GM21717 (cell line): ENCODE results near the gene SLC25A13.
"Not testable (repeated sequence)": the region's sequence is repeated elsewhere in the genome, so short reads cannot be mapped to it uniquely, and the experiment has no call there.

Experiments used
- ATAC-seq: cut with Tn5 transposase; IDR thresholded peaks from one replicate; pipeline ENCODE4 v1.9.1; 2021; ENCODE audit warnings: mild to moderate bottlenecking, moderate library complexity; ENCODE audit not compliant: unreplicated experiment

Gene SLC25A13

GRCh38 chr7:96321658-96322372 is at the start of gene SLC25A13:
Gene SLC25A13 (minus strand): TSS chr7:96322098. CDS start chr7:96321956, 142 bp downstream.
- peak; percentile 75 for ATAC-seq

GRCh38 chr7:96365916-96366315 is 44.0 kb upstream of the SLC25A13 start:
- not testable (repeated sequence) for ATAC-seq

- no peak for ATAC-seq
These were observed 39.4 kb upstream of the SLC25A13 start for GRCh38 chr7:96361116-96361857.

GRCh38 chr7:96359876-96360275 is 38.0 kb upstream of the SLC25A13 start:
- ATAC-seq, result no peak

- ATAC-seq, result not testable (repeated sequence)
These were observed 36.5 kb upstream of the SLC25A13 start for GRCh38 chr7:96358236-96358971.

GRCh38 chr7:96355990-96356506 is 34.1 kb upstream of the SLC25A13 start:
- ATAC-seq, result no peak

- no peak for ATAC-seq
These were observed 33.0 kb upstream of the SLC25A13 start for GRCh38 chr7:96354881-96355280.

- no peak for ATAC-seq
These were observed 27.7 kb upstream of the SLC25A13 start for GRCh38 chr7:96349572-96349971.

GRCh38 chr7:96347471-96347870 is 25.6 kb upstream of the SLC25A13 start:
- ATAC-seq, result no peak

- no peak for ATAC-seq
These were observed 24.5 kb upstream of the SLC25A13 start for GRCh38 chr7:96346293-96346953.

GRCh38 chr7:96344236-96344635 is 22.3 kb upstream of the SLC25A13 start:
- no peak for ATAC-seq

- no peak for ATAC-seq
These were observed 20.2 kb upstream of the SLC25A13 start for GRCh38 chr7:96342049-96342448.

- no peak for ATAC-seq
These were observed 15.6 kb upstream of the SLC25A13 start for GRCh38 chr7:96337519-96337918.

- no peak for ATAC-seq
These were observed 10.4 kb upstream of the SLC25A13 start for GRCh38 chr7:96332325-96332724.

GRCh38 chr7:96331775-96332174 is 9.9 kb upstream of the SLC25A13 start:
- no peak for ATAC-seq

GRCh38 chr7:96331233-96331632 is 9.3 kb upstream of the SLC25A13 start:
- no peak for ATAC-seq

GRCh38 chr7:96330193-96330592 is 8.3 kb upstream of the SLC25A13 start:
- ATAC-seq, result no peak

- no peak for ATAC-seq
These were observed 7.3 kb upstream of the SLC25A13 start for GRCh38 chr7:96329241-96329640.

GRCh38 chr7:96328016-96328415 is 6.1 kb upstream of the SLC25A13 start:
- ATAC-seq, result no peak

- no peak for ATAC-seq
These were observed 5.5 kb upstream of the SLC25A13 start for GRCh38 chr7:96327429-96327828.

GRCh38 chr7:96326752-96327151 is 4.9 kb upstream of the SLC25A13 start:
- peak; percentile 29 for ATAC-seq
